Esophagus muscularis mucosa (tissue), 4 donors: Measurements from ENCODE around the gene STARD13. TPM values are rescaled to one million over a fixed set of nuclear protein-coding genes. Genes with fewer than 3 reads are reported as not detected.

ENCODE experiments used
- DNase-seq: peaks from one replicate; pipeline ENCODE4 v3.0.0-alpha.2; 2017; ENCODE audit errors: extremely low spot score
- H3K27ac ChIP-seq, 4 donors: fragments of 200-600 bp; sonication (generic); replicated peaks in 1 of 4; 1 replicate in 3 of 4; 2 replicates in 1 of 4; pipeline ENCODE4 v1.5.1; 2016 to 2019; ENCODE audit warnings: mild to moderate bottlenecking in 1 of 4
- H3K27me3 ChIP-seq, 4 donors: fragments of 200-600 bp; sonication (generic); one replicate each; pipeline versions ENCODE4 v1.5.1 to v1.6.0; 2016 to 2019
- H3K36me3 ChIP-seq, 4 donors: fragments of 200-600 bp; sonication (generic); one replicate each; pipeline ENCODE4 v1.5.1; 2016 to 2019
- H3K4me1 ChIP-seq, 4 donors: fragments of 200-600 bp; sonication (generic); one replicate each; pipeline ENCODE4 v1.5.1; 2016 to 2019
- H3K4me3 ChIP-seq, 4 donors: fragments of 200-600 bp; sonication (generic); 1 replicate in 2 of 4; 2 replicates in 2 of 4; pipeline ENCODE4 v1.5.1; 2016 to 2019; ENCODE audit warnings: mild to moderate bottlenecking in 4 of 4, moderate library complexity in 1 of 4
- H3K9me3 ChIP-seq, 4 donors: fragments of 200-600 bp; sonication (generic); 1 replicate in 3 of 4; 2 replicates in 1 of 4; pipeline ENCODE4 v1.5.1; 2016 to 2019
- EP300 ChIP-seq: sonication (generic); formaldehyde crosslinking; IDR thresholded peaks from one replicate; pipeline ENCODE4 v1.6.1; 2017; ENCODE audit warnings: antibody characterized with exemption
- POLR2A ChIP-seq: fragments of 450-650 bp; IDR thresholded peaks from one replicate; pipeline ENCODE4 v1.6.1; 2017; ENCODE audit warnings: antibody characterized with exemption, moderate library complexity, mild to moderate bottlenecking, low read depth
- POLR2AphosphoS5 ChIP-seq, 2 donors: sonication (generic); formaldehyde crosslinking; IDR thresholded peaks; one replicate each; pipeline ENCODE4 v1.6.1; 2017; ENCODE audit warnings: antibody characterized with exemption in 2 of 2
- WGBS: methylation state at CpG from one replicate; pipeline ENCODE4 v1.1.5; 2018; 5-methylcytosine and 5-hydroxymethylcytosine counted together
- intact Hi-C: fragments of 100-400 bp; cut with DNase I; formaldehyde crosslinking; loops from one replicate; pipeline ENCODE4 v1.15.1; 2023
- total RNA-seq, 4 donors: library from RNA; depleted of rRNA; stranded (reverse); fragments of >200 nt; gene quantifications; one replicate each; pipeline versions ENCODE4 v1.1.0 to v1.2.1, GENCODE V29; 2016
- TF ChIP-seq, protein P1 (sequence below), 3 experiments: fragments of 200-600 bp in 2 of 3; fragments of 450-650 bp in 1 of 3; sonication (generic) in 2 of 3; IDR thresholded peaks; one replicate each; pipeline ENCODE4 v1.5.1; 2017 to 2019; ENCODE audit warnings: antibody characterized with exemption in 3 of 3, mild to moderate bottlenecking in 2 of 3, moderate library complexity in 1 of 3

STARD13 gene
- total RNA-seq, 4 donors from 2014 or later: 44.9 to 59.2 (median 56.2) TPM

DNA sequence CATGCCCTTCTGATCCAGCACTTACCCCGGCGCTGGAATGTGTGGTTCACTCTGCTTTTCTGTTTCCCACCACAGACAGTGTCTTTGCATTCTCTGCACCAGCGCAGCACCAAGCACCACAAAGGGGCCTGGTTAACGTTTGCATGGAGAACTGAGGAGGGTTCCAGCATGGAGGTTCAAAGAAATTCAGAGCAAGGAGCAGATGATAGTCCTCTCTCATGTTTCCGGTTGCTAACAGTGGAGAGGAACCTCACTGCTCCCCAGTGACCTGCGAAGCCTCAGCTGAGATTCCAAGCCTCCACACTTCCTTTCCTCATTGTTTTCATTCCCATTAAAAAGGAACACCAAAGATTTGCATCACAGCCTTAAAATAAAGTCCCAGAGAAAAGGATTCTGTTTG is 99.7 kb downstream of the STARD13 start:
- peak overlapping the region; percentile 53 to 64 (median 58) for H3K27ac ChIP-seq
- peaks cover 0 to 4% (median 0%) of the 10 kb centered on the region in 4 donors for H3K36me3 ChIP-seq
- peaks cover 88 to 100% (median 96%) of the 10 kb centered on the region in 4 donors for H3K4me1 ChIP-seq
- no peak overlapping the region for H3K4me3 ChIP-seq
- DNase-seq: no peak
- TF ChIP-seq POLR2A: no peak
- no peak for TF ChIP-seq EP300
- TF ChIP-seq, protein P1, sequence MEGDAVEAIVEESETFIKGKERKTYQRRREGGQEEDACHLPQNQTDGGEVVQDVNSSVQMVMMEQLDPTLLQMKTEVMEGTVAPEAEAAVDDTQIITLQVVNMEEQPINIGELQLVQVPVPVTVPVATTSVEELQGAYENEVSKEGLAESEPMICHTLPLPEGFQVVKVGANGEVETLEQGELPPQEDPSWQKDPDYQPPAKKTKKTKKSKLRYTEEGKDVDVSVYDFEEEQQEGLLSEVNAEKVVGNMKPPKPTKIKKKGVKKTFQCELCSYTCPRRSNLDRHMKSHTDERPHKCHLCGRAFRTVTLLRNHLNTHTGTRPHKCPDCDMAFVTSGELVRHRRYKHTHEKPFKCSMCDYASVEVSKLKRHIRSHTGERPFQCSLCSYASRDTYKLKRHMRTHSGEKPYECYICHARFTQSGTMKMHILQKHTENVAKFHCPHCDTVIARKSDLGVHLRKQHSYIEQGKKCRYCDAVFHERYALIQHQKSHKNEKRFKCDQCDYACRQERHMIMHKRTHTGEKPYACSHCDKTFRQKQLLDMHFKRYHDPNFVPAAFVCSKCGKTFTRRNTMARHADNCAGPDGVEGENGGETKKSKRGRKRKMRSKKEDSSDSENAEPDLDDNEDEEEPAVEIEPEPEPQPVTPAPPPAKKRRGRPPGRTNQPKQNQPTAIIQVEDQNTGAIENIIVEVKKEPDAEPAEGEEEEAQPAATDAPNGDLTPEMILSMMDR (IDR thresholded peaks at IDR 0.05): no peak
- TF ChIP-seq POLR2AphosphoS5 (IDR thresholded peaks at IDR 0.05): no peak
- intact Hi-C loops: no loop called here
- H3K27me3 ChIP-seq: no peaks in the 10 kb centered on the region
- WGBS: 75% methylated on average over 6 of the region's 6 CpGs
- no peaks in the 10 kb centered on the region for H3K9me3 ChIP-seq

DNA sequence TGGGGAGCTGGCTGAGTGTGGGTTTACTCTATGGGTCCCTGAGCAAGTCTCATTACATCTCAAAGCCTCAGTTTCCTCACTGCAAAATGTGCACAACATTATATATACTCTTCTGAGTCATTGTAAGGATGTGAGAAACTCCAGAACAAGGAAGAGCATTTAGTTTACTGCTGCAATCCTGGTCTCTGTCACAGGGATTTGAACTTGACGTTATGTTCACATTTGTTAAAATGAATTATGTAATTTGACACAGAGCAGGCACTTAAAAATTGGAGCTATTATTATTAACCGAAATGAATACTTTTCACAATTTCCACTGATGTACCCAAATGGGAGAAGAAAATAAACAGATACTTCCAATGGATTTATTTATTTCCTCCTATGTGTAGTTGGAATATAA is 101.0 kb downstream of the STARD13 start:
- peak overlapping the region; percentile 37 to 64 (median 54) for H3K27ac ChIP-seq
- no peaks in the 10 kb centered on the region for H3K27me3 ChIP-seq
- H3K9me3 ChIP-seq: no peaks in the 10 kb centered on the region
- peaks cover 0 to 4% (median 0%) of the 10 kb centered on the region in 4 donors for H3K36me3 ChIP-seq
- H3K4me1 ChIP-seq: peaks cover 77 to 100% (median 91%) of the 10 kb centered on the region in 4 donors
- TF ChIP-seq POLR2AphosphoS5 (IDR thresholded peaks at IDR 0.05): peak in 1 of 2 donors; percentile 47
- TF ChIP-seq, protein P1 (IDR thresholded peaks at IDR 0.05): no peak
- no peak overlapping the region for H3K4me3 ChIP-seq
- WGBS: 29% methylated on average over 2 of the region's 2 CpGs
- DNase-seq: no peak
- intact Hi-C loops: no loop called here

GRCh38 chr13:33184112-33184490 is 101.5 kb downstream of the STARD13 start:
- 45% methylated on average over 2 of the region's 2 CpGs for WGBS
- DNase-seq: no peak
- no peak for TF ChIP-seq POLR2A
- TF ChIP-seq, protein P1 (IDR thresholded peaks at IDR 0.05): no peak
- Histone ChIP-seq H3K27me3 (no peaks in the 10 kb centered on the region), H3K4me3 (no peak overlapping the region), H3K36me3 (peaks cover 0 to 4% (median 0%) of the 10 kb centered on the region in 4 donors), H3K27ac (peak overlapping the region; percentile 37 to 64 (median 50)), H3K4me1 (peaks cover 76 to 100% (median 91%) of the 10 kb centered on the region in 4 donors), H3K9me3 (no peaks in the 10 kb centered on the region)
- intact Hi-C loops: no loop called here

DNA sequence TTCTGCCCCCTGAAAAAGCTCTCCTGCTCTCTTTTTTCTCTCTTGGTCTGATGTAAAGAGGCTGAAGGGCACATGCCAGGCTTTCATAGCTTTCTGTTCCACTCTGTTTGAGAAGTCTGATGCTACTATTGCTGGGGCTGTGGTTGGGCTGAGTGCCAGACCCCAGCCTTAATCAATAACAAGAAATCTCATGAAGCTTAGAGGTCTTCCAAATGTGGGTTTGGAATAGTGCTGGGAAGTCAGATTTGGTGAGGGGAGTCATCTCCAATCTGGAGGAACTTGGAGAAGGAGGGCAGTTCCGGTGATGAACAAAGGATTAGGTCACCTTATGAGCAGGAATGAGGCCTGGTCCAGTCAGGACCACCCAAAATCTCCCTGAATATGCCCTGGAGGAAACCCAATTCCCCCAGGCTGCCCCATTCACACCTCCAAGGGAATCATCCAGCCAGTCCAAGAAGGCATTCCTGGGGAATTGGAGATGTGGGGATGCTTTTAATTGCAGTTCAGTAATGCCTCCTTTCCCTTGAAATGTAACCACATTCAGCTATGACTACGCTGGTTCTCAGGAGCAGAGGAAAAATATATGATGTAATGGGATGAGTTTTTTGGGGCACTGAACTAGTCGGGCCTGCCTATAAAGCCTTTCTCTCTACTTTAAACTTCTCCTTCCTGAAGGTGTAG is 102.0 kb downstream of the STARD13 start:
- Histone ChIP-seq H3K4me1 (peaks cover 71 to 100% (median 91%) of the 10 kb centered on the region in 4 donors), H3K36me3 (peaks cover 0 to 4% (median 0%) of the 10 kb centered on the region in 4 donors), H3K4me3 (no peak overlapping the region), H3K9me3 (no peaks in the 10 kb centered on the region), H3K27me3 (no peaks in the 10 kb centered on the region), H3K27ac (peak overlapping the region; percentile 37 to 64 (median 50))
- WGBS: 59% methylated on average over 3 of the region's 3 CpGs
- intact Hi-C loops: no loop called here
- TF ChIP-seq POLR2AphosphoS5 (IDR thresholded peaks at IDR 0.05) (no peak), POLR2A (no peak), EP300 (no peak)
- TF ChIP-seq, protein P1 (IDR thresholded peaks at IDR 0.05): no peak
- no peak for DNase-seq
